SK-N-SH treated with all-trans-retinoic acid at 6 μM for 48 hours (cell line): ENCODE measurements around the gene SLC26A2.

Source experiments
- BACH2 ChIP-seq: fragments of 250-450 bp; sonication (Bioruptor Pico); IDR thresholded peaks from 2 replicates; pipeline ENCODE4 v1.9.0; 2021; ENCODE audit warnings: mild to moderate bottlenecking, borderline replicate concordance
- CSDC2 ChIP-seq: fragments of 250-450 bp; sonication (Bioruptor Pico); IDR thresholded peaks from 2 replicates; pipeline ENCODE4 v1.5.0; 2020; ENCODE audit warnings: mild to moderate bottlenecking, moderate library complexity
- ISL1 ChIP-seq: fragments of 250-450 bp; sonication (Bioruptor Pico); IDR thresholded peaks from 2 replicates; pipeline ENCODE4 v2.1.2; 2022; ENCODE audit warnings: mild to moderate bottlenecking, moderate library complexity
- OSR1 ChIP-seq: fragments of 250-450 bp; sonication (Bioruptor Pico); IDR thresholded peaks from 2 replicates; pipeline ENCODE4 v1.8.0; 2022; ENCODE audit warnings: moderate library complexity, mild to moderate bottlenecking, inconsistent platforms
- PPARA ChIP-seq: fragments of 250-450 bp; sonication (Bioruptor Pico); IDR thresholded peaks from 2 replicates; pipeline ENCODE4 v1.5.0; 2020; ENCODE audit warnings: mild to moderate bottlenecking, borderline replicate concordance
- RARB ChIP-seq: fragments of 250-450 bp; sonication (Bioruptor Pico); IDR thresholded peaks from 2 replicates; pipeline ENCODE4 v1.8.0; 2021; ENCODE audit warnings: mild to moderate bottlenecking, moderate library complexity
- TCF4 ChIP-seq: fragments of 250-450 bp; sonication (Bioruptor Pico); IDR thresholded peaks from 2 replicates; pipeline ENCODE4 v1.8.0; 2021; ENCODE audit warnings: mild to moderate bottlenecking, moderate library complexity, borderline replicate concordance
- ZFP3 ChIP-seq: fragments of 250-450 bp; sonication (Bioruptor Pico); IDR thresholded peaks from 2 replicates; pipeline ENCODE4 v1.5.0; 2020; ENCODE audit warnings: mild to moderate bottlenecking, moderate library complexity
- TF ChIP-seq, protein P1 (sequence below): fragments of 250-450 bp; sonication (Bioruptor Pico); IDR thresholded peaks from 2 replicates; pipeline ENCODE4 v1.8.0; 2020; ENCODE audit warnings: mild to moderate bottlenecking, moderate library complexity, borderline replicate concordance
- TF ChIP-seq, protein P2 (sequence below): fragments of 250-450 bp; sonication (Bioruptor Pico); IDR thresholded peaks from 2 replicates; pipeline ENCODE4 v1.5.1; 2021; ENCODE audit warnings: mild to moderate bottlenecking, moderate library complexity
- TF ChIP-seq, protein P3 (sequence below): fragments of 250-450 bp; sonication (Bioruptor Pico); IDR thresholded peaks from 2 replicates; pipeline ENCODE4 v1.5.1; 2020; ENCODE audit warnings: low read depth, mild to moderate bottlenecking, moderate library complexity

DNA sequence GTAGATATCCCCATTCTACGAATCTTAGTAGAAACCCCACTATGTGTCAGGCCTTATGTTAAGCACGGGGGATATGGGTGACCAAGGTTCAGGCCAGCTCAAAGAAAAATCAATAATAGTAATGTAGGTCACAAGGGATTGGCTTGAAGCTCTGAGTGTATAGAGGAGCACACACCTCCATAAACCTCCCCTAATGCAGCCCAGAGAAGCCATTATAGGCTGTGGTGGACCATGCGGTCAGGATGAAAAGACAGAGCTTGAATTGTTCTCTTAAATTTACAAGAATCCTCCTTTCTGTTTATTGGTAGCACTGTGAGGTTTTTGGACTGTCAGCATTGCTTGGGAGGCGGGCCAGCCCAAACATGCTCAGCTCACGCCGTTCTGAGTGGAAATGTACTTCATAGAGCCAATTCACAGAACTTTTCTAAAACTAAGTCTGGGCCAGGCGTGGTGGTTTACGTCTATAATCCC, 25.1 kb upstream of the SLC26A2 start:
- TF ChIP-seq RARB: no peak
- TF ChIP-seq ZFP3 (CRISPR knock-in tag): no peak
- no peak for TF ChIP-seq OSR1
- TF ChIP-seq PPARA (CRISPR knock-in tag): no peak
- no peak for TF ChIP-seq CSDC2 (CRISPR knock-in tag)
- TF ChIP-seq, protein P1, sequence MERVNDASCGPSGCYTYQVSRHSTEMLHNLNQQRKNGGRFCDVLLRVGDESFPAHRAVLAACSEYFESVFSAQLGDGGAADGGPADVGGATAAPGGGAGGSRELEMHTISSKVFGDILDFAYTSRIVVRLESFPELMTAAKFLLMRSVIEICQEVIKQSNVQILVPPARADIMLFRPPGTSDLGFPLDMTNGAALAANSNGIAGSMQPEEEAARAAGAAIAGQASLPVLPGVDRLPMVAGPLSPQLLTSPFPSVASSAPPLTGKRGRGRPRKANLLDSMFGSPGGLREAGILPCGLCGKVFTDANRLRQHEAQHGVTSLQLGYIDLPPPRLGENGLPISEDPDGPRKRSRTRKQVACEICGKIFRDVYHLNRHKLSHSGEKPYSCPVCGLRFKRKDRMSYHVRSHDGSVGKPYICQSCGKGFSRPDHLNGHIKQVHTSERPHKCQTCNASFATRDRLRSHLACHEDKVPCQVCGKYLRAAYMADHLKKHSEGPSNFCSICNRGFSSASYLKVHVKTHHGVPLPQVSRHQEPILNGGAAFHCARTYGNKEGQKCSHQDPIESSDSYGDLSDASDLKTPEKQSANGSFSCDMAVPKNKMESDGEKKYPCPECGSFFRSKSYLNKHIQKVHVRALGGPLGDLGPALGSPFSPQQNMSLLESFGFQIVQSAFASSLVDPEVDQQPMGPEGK: no peak
- no peak for TF ChIP-seq TCF4 (CRISPR knock-in tag)
- TF ChIP-seq, protein P2, sequence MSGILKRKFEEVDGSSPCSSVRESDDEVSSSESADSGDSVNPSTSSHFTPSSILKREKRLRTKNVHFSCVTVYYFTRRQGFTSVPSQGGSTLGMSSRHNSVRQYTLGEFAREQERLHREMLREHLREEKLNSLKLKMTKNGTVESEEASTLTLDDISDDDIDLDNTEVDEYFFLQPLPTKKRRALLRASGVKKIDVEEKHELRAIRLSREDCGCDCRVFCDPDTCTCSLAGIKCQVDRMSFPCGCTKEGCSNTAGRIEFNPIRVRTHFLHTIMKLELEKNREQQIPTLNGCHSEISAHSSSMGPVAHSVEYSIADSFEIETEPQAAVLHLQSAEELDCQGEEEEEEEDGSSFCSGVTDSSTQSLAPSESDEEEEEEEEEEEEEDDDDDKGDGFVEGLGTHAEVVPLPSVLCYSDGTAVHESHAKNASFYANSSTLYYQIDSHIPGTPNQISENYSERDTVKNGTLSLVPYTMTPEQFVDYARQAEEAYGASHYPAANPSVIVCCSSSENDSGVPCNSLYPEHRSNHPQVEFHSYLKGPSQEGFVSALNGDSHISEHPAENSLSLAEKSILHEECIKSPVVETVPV: no peak
- no peak for TF ChIP-seq BACH2 (CRISPR knock-in tag)
- TF ChIP-seq, protein P3, sequence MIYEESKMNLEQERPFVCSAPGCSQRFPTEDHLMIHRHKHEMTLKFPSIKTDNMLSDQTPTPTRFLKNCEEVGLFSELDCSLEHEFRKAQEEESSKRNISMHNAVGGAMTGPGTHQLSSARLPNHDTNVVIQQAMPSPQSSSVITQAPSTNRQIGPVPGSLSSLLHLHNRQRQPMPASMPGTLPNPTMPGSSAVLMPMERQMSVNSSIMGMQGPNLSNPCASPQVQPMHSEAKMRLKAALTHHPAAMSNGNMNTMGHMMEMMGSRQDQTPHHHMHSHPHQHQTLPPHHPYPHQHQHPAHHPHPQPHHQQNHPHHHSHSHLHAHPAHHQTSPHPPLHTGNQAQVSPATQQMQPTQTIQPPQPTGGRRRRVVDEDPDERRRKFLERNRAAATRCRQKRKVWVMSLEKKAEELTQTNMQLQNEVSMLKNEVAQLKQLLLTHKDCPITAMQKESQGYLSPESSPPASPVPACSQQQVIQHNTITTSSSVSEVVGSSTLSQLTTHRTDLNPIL: no peak
- no peak for TF ChIP-seq ISL1 (CRISPR knock-in tag)
